Ishikawa (cell line): ENCODE results near the gene HTRA3.

Experiments
- CEBPB ChIP-seq: IDR thresholded peaks from 2 replicates; pipeline ENCODE4 v1.6.1; 2012
- CREB1 ChIP-seq: IDR thresholded peaks from 2 replicates; pipeline ENCODE4 v1.6.1; 2012; ENCODE audit warnings: low read depth
- EGR1 ChIP-seq: IDR thresholded peaks from 2 replicates; pipeline ENCODE4 v1.6.1; 2012
- EP300 ChIP-seq: IDR thresholded peaks from 2 replicates; pipeline ENCODE4 v1.6.1; 2012; ENCODE audit warnings: borderline replicate concordance
- FOXM1 ChIP-seq: IDR thresholded peaks from 2 replicates; pipeline ENCODE4 v1.6.1; 2012; ENCODE audit warnings: low read depth, borderline replicate concordance
- MAX ChIP-seq: IDR thresholded peaks from 2 replicates; pipeline ENCODE4 v1.6.1; 2012
- NFIC ChIP-seq: IDR thresholded peaks from 2 replicates; pipeline ENCODE4 v1.6.1; 2012
- RAD21 ChIP-seq: IDR thresholded peaks from 2 replicates; pipeline ENCODE4 v1.6.1; 2012; ENCODE audit warnings: low read depth
- TAF1 ChIP-seq: IDR thresholded peaks from 2 replicates; pipeline ENCODE4 v1.6.1; 2012; ENCODE audit warnings: low read depth, mild to moderate bottlenecking
- TCF12 ChIP-seq: IDR thresholded peaks from 2 replicates; pipeline ENCODE4 v1.6.1; 2012; ENCODE audit warnings: low read depth
- TEAD4 ChIP-seq: IDR thresholded peaks from 2 replicates; pipeline ENCODE4 v1.6.1; 2012
- YY1 ChIP-seq: IDR thresholded peaks from 2 replicates; pipeline ENCODE4 v1.6.1; 2012; ENCODE audit warnings: low read depth
- ZBTB7A ChIP-seq: IDR thresholded peaks from 2 replicates; pipeline ENCODE4 v1.6.1; 2012; ENCODE audit warnings: low read depth
- TF ChIP-seq, protein P1 (sequence below): IDR thresholded peaks from 2 replicates; pipeline ENCODE4 v1.6.1; 2012
- TF ChIP-seq, protein P2 (sequence below): IDR thresholded peaks from 2 replicates; pipeline ENCODE4 v1.6.1; 2012; ENCODE audit warnings: low read depth, mild to moderate bottlenecking

HTRA3 gene

GRCh38 chr4:8222609-8223388 lies 46.8 kb upstream of the HTRA3 start:
- TF ChIP-seq RAD21 (no peak), CEBPB (no peak), FOXM1 (no peak)
- TF ChIP-seq, protein P1, sequence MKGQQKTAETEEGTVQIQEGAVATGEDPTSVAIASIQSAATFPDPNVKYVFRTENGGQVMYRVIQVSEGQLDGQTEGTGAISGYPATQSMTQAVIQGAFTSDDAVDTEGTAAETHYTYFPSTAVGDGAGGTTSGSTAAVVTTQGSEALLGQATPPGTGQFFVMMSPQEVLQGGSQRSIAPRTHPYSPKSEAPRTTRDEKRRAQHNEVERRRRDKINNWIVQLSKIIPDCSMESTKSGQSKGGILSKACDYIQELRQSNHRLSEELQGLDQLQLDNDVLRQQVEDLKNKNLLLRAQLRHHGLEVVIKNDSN, result no peak
- TF ChIP-seq, protein P2, sequence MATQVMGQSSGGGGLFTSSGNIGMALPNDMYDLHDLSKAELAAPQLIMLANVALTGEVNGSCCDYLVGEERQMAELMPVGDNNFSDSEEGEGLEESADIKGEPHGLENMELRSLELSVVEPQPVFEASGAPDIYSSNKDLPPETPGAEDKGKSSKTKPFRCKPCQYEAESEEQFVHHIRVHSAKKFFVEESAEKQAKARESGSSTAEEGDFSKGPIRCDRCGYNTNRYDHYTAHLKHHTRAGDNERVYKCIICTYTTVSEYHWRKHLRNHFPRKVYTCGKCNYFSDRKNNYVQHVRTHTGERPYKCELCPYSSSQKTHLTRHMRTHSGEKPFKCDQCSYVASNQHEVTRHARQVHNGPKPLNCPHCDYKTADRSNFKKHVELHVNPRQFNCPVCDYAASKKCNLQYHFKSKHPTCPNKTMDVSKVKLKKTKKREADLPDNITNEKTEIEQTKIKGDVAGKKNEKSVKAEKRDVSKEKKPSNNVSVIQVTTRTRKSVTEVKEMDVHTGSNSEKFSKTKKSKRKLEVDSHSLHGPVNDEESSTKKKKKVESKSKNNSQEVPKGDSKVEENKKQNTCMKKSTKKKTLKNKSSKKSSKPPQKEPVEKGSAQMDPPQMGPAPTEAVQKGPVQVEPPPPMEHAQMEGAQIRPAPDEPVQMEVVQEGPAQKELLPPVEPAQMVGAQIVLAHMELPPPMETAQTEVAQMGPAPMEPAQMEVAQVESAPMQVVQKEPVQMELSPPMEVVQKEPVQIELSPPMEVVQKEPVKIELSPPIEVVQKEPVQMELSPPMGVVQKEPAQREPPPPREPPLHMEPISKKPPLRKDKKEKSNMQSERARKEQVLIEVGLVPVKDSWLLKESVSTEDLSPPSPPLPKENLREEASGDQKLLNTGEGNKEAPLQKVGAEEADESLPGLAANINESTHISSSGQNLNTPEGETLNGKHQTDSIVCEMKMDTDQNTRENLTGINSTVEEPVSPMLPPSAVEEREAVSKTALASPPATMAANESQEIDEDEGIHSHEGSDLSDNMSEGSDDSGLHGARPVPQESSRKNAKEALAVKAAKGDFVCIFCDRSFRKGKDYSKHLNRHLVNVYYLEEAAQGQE, result no peak

- TF ChIP-seq NFIC, result no peak
Measured at GRCh38 chr4:8224267-8224974, 45.1 kb upstream of the HTRA3 start.

GRCh38 chr4:8224975-8225625 lies 44.5 kb upstream of the HTRA3 start:
- TF ChIP-seq EP300 (no peak), ZBTB7A (no peak), EGR1 (no peak), TCF12 (no peak), TAF1 (no peak), CREB1 (no peak), TEAD4 (no peak), NFIC (no peak), YY1 (no peak), RAD21 (no peak)
- TF ChIP-seq, protein P1, result no peak
- TF ChIP-seq, protein P2, result no peak

DNA sequence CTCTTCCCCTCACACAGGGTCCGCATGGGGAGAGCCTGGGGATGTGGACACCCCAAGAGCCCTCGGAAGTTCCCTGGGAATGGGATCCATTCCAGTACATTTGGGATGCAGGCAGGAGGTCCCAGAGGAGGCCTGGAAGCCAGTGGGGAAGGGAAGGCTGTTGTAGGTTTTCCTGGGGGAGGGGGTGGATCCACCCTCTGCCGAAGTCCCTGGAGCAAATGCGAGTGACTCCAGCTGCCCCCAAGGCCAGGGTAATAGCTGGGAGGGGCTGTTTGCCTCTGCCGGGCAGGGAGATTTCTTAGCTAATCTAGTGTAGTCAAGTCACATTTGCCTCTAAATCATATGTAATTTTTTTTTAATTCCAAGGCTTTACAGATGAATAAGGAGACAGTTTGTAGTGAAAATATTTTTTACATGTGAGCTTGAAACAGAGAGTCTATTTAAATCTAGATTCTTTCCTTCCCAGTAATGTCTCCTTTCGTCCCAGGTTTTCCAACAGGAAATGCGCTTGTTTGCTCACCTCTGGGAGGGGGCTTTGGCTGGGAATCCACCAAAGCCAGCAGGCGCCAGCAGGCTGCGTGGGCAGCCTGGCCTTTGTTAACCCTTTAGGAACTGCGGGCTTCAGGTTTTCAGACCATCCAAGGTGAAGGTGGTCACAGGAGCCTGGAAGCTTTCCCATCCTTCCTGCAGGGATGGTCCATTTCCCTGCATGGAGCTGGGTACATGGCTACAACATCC lies 43.7 kb upstream of the HTRA3 start:
- TF ChIP-seq CREB1 (no peak), EGR1 (peak; percentile 37)

- TF ChIP-seq CEBPB (no peak), EP300 (no peak), TAF1 (no peak), TCF12 (no peak), FOXM1 (no peak), TEAD4 (no peak), YY1 (no peak), ZBTB7A (no peak), CREB1 (no peak), MAX (no peak), NFIC (no peak), EGR1 (no peak)
- TF ChIP-seq, protein P1, result no peak
- TF ChIP-seq, protein P2, result no peak
Measured at GRCh38 chr4:8227201-8227770, 42.3 kb upstream of the HTRA3 start.
